GM13976 (cell line): ENCODE results near the gene TSPO.
"Not testable (repeated sequence)": the region's sequence is repeated elsewhere in the genome, so short reads cannot be mapped to it uniquely, and the experiment has no call there.

ENCODE experiments used
- DNase-seq: peaks from one replicate; pipeline ENCODE4 v3.0.0; 2012; ENCODE audit warnings: low spot score
- CTCF ChIP-seq: IDR thresholded peaks from 2 replicates; pipeline ENCODE4 v1.5.1; 2012; ENCODE audit warnings: borderline replicate concordance, mild to moderate bottlenecking; ENCODE audit not compliant: insufficient read depth; ENCODE audit errors: extremely low read depth, missing control alignments, control extremely low read depth
- in situ Hi-C: fragments of 300-500 bp; cut with MboI; formaldehyde crosslinking; loops from one replicate; pipeline ENCODE4 v1.12.0; 2022; ENCODE audit warnings: low sequenced_read_pairs, mixed read lengths, inconsistent platforms; ENCODE audit not compliant: unreplicated experiment

Gene TSPO

GRCh38 chr22:43142880-43143562, 8.3 kb upstream of the TSPO start, which contains the start of gene MCAT:
Gene MCAT, minus strand, starts transcription at chr22:43143398. Its CDS starts 50 bp downstream, at chr22:43143348.
- in situ Hi-C loops = no loop called here
- TF ChIP-seq CTCF = no peak

GRCh38 chr22:43144949-43145348, 6.4 kb upstream of the TSPO start:
- in situ Hi-C loops = no loop called here
- DNase-seq = no peak
- TF ChIP-seq CTCF = no peak

More at GRCh38 chr22:43142880-43143562, 8.3 kb upstream of the TSPO start, which contains the start of gene MCAT:
- peak; percentile 95 for DNase-seq

- not testable (repeated sequence) for DNase-seq
These were observed 6.0 kb upstream of the TSPO start for GRCh38 chr22:43145371-43145770.

GRCh38 chr22:43146332-43146731, 5.0 kb upstream of the TSPO start:
- in situ Hi-C loops, DNase-seq: not testable (repeated sequence)

More at GRCh38 chr22:43145371-43145770, 6.0 kb upstream of the TSPO start:
- in situ Hi-C loops = not testable (repeated sequence)

GRCh38 chr22:43147821-43148220, 3.5 kb upstream of the TSPO start:
- in situ Hi-C loops = no loop called here
- no peak for DNase-seq
- no peak for TF ChIP-seq CTCF

GRCh38 chr22:43148581-43148980, 2.8 kb upstream of the TSPO start:
- TF ChIP-seq CTCF = no peak
- in situ Hi-C loops = no loop called here
- no peak for DNase-seq

- in situ Hi-C loops = no loop called here
- no peak for DNase-seq
- TF ChIP-seq CTCF = no peak
These were observed 590 bp upstream of the TSPO start for GRCh38 chr22:43150731-43151206.
